Neural cell (in vitro differentiated cells): ENCODE results near the gene HDAC11. TPM values are rescaled to one million over a fixed set of nuclear protein-coding genes. Genes with fewer than 3 reads are reported as not detected.

ENCODE experiments used
- H2AFZ ChIP-seq: fragments of 200-600, 300-800 bp; sonication (generic), shearing (Covaris generic); 2 replicates; pipeline ENCODE4 v1.6.0; 2014; ENCODE audit warnings: low read depth, mild to moderate bottlenecking, antibody characterized with exemption, low read length, moderate library complexity
- H3F3A ChIP-seq: fragments of 200-600 bp; shearing (Covaris generic); 2 replicates; pipeline ENCODE4 v1.6.1; 2016; ENCODE audit warnings: mild to moderate bottlenecking, moderate library complexity, mixed read lengths, antibody characterized with exemption, low read length; ENCODE audit not compliant: insufficient read depth, poor library complexity, severe bottlenecking
- H3K27ac ChIP-seq: fragments of 200-600, 300-800 bp; sonication (generic), shearing (Covaris generic); 2 replicates; pipeline ENCODE4 v1.5.1; 2014; ENCODE audit warnings: mild to moderate bottlenecking, low read length, moderate library complexity
- H3K27me3 ChIP-seq: fragments of 300-800, 200-600 bp; sonication (generic), shearing (Covaris generic); 2 replicates; pipeline ENCODE4 v1.6.0; 2014; ENCODE audit warnings: mild to moderate bottlenecking, low read depth, low read length, moderate library complexity; ENCODE audit not compliant: insufficient read depth
- H3K36me3 ChIP-seq: fragments of 300-800, 200-600 bp; sonication (generic), shearing (Covaris generic); 2 replicates; pipeline ENCODE4 v1.5.1; 2014; ENCODE audit warnings: mild to moderate bottlenecking, antibody characterized with exemption, low read length, moderate library complexity; ENCODE audit not compliant: insufficient read depth
- H3K4me2 ChIP-seq: fragments of 300-800, 200-600 bp; sonication (generic), shearing (Covaris generic); 2 replicates; pipeline ENCODE4 v1.6.0; 2014; ENCODE audit warnings: mild to moderate bottlenecking, low read length
- H3K4me3 ChIP-seq: fragments of 300-800, 200-600 bp; sonication (generic), shearing (Covaris generic); 2 replicates; pipeline ENCODE4 v1.5.1; 2014; ENCODE audit warnings: mild to moderate bottlenecking, low read length, moderate library complexity
- H3K79me2 ChIP-seq: fragments of 200-600 bp; shearing (Covaris generic); replicated peaks from 2 replicates; pipeline ENCODE4 v1.6.0; 2014; ENCODE audit warnings: mild to moderate bottlenecking, low read length, moderate library complexity; ENCODE audit not compliant: insufficient read depth
- H3K9ac ChIP-seq: fragments of 300-800, 200-600 bp; sonication (generic), shearing (Covaris generic); 2 replicates; pipeline ENCODE4 v1.6.1; 2016; ENCODE audit warnings: mild to moderate bottlenecking, low read length, mixed read lengths
- H3K9me2 ChIP-seq: fragments of 200-600 bp; shearing (Covaris generic); 2 replicates; pipeline ENCODE4 v1.6.1; 2016; ENCODE audit warnings: mild to moderate bottlenecking, low read length, mixed read lengths; ENCODE audit not compliant: insufficient read depth
- H3K9me3 ChIP-seq: fragments of 200-600, 300-800 bp; sonication (generic), shearing (Covaris generic); 2 replicates; pipeline ENCODE4 v1.6.1; 2016; ENCODE audit warnings: mild to moderate bottlenecking, mixed run types, low read length, moderate library complexity, mixed read lengths
- H4K20me1 ChIP-seq: fragments of 200-600 bp; shearing (Covaris generic); 2 replicates; pipeline ENCODE4 v1.6.1; 2016; ENCODE audit warnings: mild to moderate bottlenecking, mixed run types; ENCODE audit not compliant: insufficient read depth
- EP300 ChIP-seq: fragments of 450-650 bp; conservative IDR thresholded peaks from 2 replicates; pipeline ENCODE4 v1.6.1; 2014; ENCODE audit warnings: antibody characterized with exemption, mild to moderate bottlenecking, moderate library complexity; ENCODE audit not compliant: poor library complexity, severe bottlenecking
- EZH2 ChIP-seq: fragments of 200-600, 300-800 bp; shearing (Covaris generic), sonication (generic); IDR thresholded peaks from 2 replicates; pipeline ENCODE4 v1.6.1; 2014; ENCODE audit warnings: antibody characterized with exemption, low read length, borderline replicate concordance, mild to moderate bottlenecking; ENCODE audit not compliant: insufficient read depth, poor library complexity, severe bottlenecking
- MXI1 ChIP-seq: fragments of 450-650 bp; conservative IDR thresholded peaks from 2 replicates; pipeline ENCODE4 v1.6.1; 2014; ENCODE audit warnings: antibody characterized with exemption, mild to moderate bottlenecking; ENCODE audit not compliant: poor library complexity, severe bottlenecking
- POLR2AphosphoS5 ChIP-seq: IDR thresholded peaks from 2 replicates; pipeline ENCODE4 v1.6.1; 2012
- RAD21 ChIP-seq: fragments of 450-650 bp; conservative IDR thresholded peaks from 2 replicates; pipeline ENCODE4 v1.6.1; 2014; ENCODE audit warnings: antibody characterized with exemption, mild to moderate bottlenecking, moderate library complexity
- REST ChIP-seq: IDR thresholded peaks from 2 replicates; pipeline ENCODE4 v1.6.1; 2012; ENCODE audit warnings: borderline replicate concordance
- SMC3 ChIP-seq: fragments of 450-650 bp; conservative IDR thresholded peaks from 2 replicates; pipeline ENCODE4 v1.6.1; 2014; ENCODE audit warnings: antibody characterized with exemption, mild to moderate bottlenecking, moderate library complexity; ENCODE audit not compliant: poor library complexity
- TAF1 ChIP-seq: IDR thresholded peaks from 2 replicates; pipeline ENCODE4 v1.6.1; 2012; ENCODE audit warnings: low read depth
- polyA plus RNA-seq: library from polyadenylated mRNA; depleted of rRNA; stranded (reverse); fragments of >200 nt; gene quantifications from 2 replicates; pipeline ENCODE4 v1.2.3, GENCODE V29; 2014
- TF ChIP-seq, protein P1 (sequence below): fragments of 450-650 bp; IDR thresholded peaks from 2 replicates; pipeline ENCODE4 v1.5.1; 2014; ENCODE audit warnings: antibody characterized with exemption, mild to moderate bottlenecking, moderate library complexity; ENCODE audit not compliant: poor library complexity, severe bottlenecking

HDAC11 gene
- polyA plus RNA-seq, 1 donor from 2014 or later, result 14.8 TPM

GRCh38 chr3:13515786-13516759 is 36.0 kb downstream of the HDAC11 start:
- no peak for TF ChIP-seq EP300
- no peak for TF ChIP-seq EZH2
- no peak for TF ChIP-seq RAD21
- no peak for TF ChIP-seq SMC3
- TF ChIP-seq, protein P1, sequence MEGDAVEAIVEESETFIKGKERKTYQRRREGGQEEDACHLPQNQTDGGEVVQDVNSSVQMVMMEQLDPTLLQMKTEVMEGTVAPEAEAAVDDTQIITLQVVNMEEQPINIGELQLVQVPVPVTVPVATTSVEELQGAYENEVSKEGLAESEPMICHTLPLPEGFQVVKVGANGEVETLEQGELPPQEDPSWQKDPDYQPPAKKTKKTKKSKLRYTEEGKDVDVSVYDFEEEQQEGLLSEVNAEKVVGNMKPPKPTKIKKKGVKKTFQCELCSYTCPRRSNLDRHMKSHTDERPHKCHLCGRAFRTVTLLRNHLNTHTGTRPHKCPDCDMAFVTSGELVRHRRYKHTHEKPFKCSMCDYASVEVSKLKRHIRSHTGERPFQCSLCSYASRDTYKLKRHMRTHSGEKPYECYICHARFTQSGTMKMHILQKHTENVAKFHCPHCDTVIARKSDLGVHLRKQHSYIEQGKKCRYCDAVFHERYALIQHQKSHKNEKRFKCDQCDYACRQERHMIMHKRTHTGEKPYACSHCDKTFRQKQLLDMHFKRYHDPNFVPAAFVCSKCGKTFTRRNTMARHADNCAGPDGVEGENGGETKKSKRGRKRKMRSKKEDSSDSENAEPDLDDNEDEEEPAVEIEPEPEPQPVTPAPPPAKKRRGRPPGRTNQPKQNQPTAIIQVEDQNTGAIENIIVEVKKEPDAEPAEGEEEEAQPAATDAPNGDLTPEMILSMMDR, result no peak
- TF ChIP-seq REST, result no peak
- TF ChIP-seq POLR2AphosphoS5, result no peak
- TF ChIP-seq TAF1, result no peak
- TF ChIP-seq MXI1, result no peak
- H2AFZ ChIP-seq, result no peak overlapping the region

GRCh38 chr3:13516760-13517135 is 36.6 kb downstream of the HDAC11 start:
- Histone ChIP-seq H3K4me2 (no peak overlapping the region), H3F3A (no peaks in the 10 kb centered on the region), H3K9me3 (no peaks in the 10 kb centered on the region), H3K27me3 (no peaks in the 10 kb centered on the region), H3K4me3 (no peak overlapping the region), H3K9me2 (no peaks in the 10 kb centered on the region), H2AFZ (no peak overlapping the region), H3K9ac (no peak overlapping the region), H3K79me2 (no peaks in the 10 kb centered on the region), H4K20me1 (no peaks in the 10 kb centered on the region), H3K36me3 (no peaks in the 10 kb centered on the region), H3K27ac (no peak overlapping the region)
- TF ChIP-seq REST (no peak), POLR2AphosphoS5 (no peak), EP300 (no peak), SMC3 (no peak)
- TF ChIP-seq, protein P1, result no peak

More at GRCh38 chr3:13515786-13516759, 36.0 kb downstream of the HDAC11 start:
- Histone ChIP-seq H3K4me3 (no peak overlapping the region), H3K36me3 (no peaks in the 10 kb centered on the region), H3F3A (no peaks in the 10 kb centered on the region), H3K79me2 (no peaks in the 10 kb centered on the region), H3K4me2 (no peak overlapping the region), H3K27ac (no peak overlapping the region), H3K9ac (no peak overlapping the region), H4K20me1 (no peaks in the 10 kb centered on the region), H3K9me2 (no peaks in the 10 kb centered on the region), H3K9me3 (no peaks in the 10 kb centered on the region), H3K27me3 (no peaks in the 10 kb centered on the region)
